BLaER1 treated with 17β-estradiol and CSF1 and Interleukin-3, amounts not matched to agents 10 nM and 100 nM (cell line): ENCODE results near the gene NTF3.

ENCODE experiments used
- H3K27ac ChIP-seq, 11 experiments: shearing (Covaris generic); formaldehyde crosslinking; 2 replicates each; pipeline ENCODE4 v1.8.1; 2022
- H3K27me3 ChIP-seq, 11 experiments: shearing (Covaris generic); formaldehyde crosslinking; 2 replicates each; pipeline ENCODE4 v1.8.1; 2022
- H3K36me3 ChIP-seq, 11 experiments: shearing (Covaris generic); formaldehyde crosslinking; 2 replicates each; pipeline ENCODE4 v1.8.1; 2022
- H3K4me1 ChIP-seq, 10 experiments: shearing (Covaris generic); formaldehyde crosslinking; 2 replicates each; pipeline ENCODE4 v1.8.1; 2022
- H3K4me2 ChIP-seq, 11 experiments: shearing (Covaris generic); formaldehyde crosslinking; 2 replicates each; pipeline ENCODE4 v1.8.1; 2022
- H3K4me3 ChIP-seq, 10 experiments: shearing (Covaris generic); formaldehyde crosslinking; 2 replicates each; pipeline ENCODE4 v1.8.1; 2022
- H3K9ac ChIP-seq, 11 experiments: shearing (Covaris generic); formaldehyde crosslinking; 2 replicates each; pipeline ENCODE4 v1.8.1; 2022
- H3K9me3 ChIP-seq, 11 experiments: shearing (Covaris generic); formaldehyde crosslinking; replicated peaks in 1 of 11; 2 replicates each; pipeline ENCODE4 v1.8.1; 2022
- H4K20me1 ChIP-seq, 11 experiments: shearing (Covaris generic); formaldehyde crosslinking; 2 replicates each; pipeline ENCODE4 v1.8.1; 2022
- Cebpa-rat ChIP-seq, 11 experiments: shearing (Covaris generic); IDR thresholded peaks; 2 replicates each; pipeline ENCODE4 v1.8.1; 2022

The NTF3 gene

DNA sequence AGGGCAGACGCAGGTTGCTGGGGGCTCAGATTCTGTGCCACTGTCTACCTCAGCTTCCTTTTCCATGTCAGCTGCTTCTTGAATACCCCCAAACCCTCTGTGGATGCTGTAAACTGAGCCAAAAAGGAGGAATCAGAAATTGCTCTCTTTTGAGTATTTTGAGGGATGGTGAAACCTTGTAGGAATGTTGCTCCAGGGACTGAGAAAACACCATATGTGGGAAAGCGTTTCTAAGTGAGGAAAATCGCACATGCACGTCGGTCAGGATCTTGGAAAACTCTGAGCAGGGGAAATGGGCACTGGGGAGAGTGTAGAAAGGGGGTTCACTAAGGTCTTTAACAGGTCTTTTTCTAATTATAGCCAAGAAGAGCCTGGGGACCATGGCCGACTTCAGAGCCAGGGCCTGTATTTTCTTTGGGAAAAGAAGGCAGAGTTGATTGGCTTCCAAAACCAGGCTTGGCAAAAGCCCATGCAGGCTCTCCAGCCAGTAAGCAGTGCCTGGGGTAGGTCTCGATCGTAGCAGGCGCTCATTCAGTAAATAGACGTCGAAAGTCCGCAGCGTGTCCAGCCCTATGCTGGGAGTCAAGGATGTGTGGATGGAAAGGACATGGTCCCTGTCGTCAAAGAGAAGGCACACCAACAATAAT lies 58.0 kb downstream of the NTF3 start:
- Histone ChIP-seq H3K9ac (no peak overlapping the region), H3K4me3 (no peak overlapping the region), H3K4me1 (no peaks in the 10 kb centered on the region), H4K20me1 (no peaks in the 10 kb centered on the region; a peak in 1 of 22 replicates), H3K27me3 (no peaks in the 10 kb centered on the region), H3K36me3 (no peaks in the 10 kb centered on the region), H3K4me2 (no peak overlapping the region), H3K27ac (no peak overlapping the region), H3K9me3 (no peaks in the 10 kb centered on the region)
- TF ChIP-seq Cebpa-rat (IDR thresholded peaks at IDR 0.05), result no peak

DNA sequence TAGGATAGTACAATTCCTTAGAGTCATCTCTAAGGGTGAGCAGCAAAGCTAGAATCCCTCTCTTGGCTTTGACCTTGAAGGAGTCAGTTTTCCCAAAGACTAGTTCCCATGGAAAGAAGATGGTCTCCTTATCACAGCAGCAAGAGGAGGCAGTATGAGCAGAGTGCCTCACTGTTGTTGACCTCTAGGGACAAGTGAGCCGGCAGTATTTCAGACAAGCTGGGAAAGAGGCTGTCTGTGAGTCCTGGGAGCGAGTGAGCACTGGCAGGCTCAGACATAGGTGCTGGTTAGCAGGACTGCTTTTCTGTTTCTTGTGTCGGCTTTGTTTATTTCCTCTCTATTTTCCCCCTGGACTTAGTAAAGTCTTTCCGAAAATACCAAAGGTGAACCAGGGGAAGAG lies 60.7 kb downstream of the NTF3 start:
- Histone ChIP-seq H3K36me3 (no peaks in the 10 kb centered on the region), H4K20me1 (no peaks in the 10 kb centered on the region; a peak in 1 of 22 replicates), H3K4me1 (no peaks in the 10 kb centered on the region), H3K9ac (no peak overlapping the region), H3K27ac (no peak overlapping the region), H3K4me2 (no peak overlapping the region), H3K9me3 (no peaks in the 10 kb centered on the region), H3K27me3 (no peaks in the 10 kb centered on the region), H3K4me3 (no peak overlapping the region)
- TF ChIP-seq Cebpa-rat (IDR thresholded peaks at IDR 0.05), result no peak

DNA sequence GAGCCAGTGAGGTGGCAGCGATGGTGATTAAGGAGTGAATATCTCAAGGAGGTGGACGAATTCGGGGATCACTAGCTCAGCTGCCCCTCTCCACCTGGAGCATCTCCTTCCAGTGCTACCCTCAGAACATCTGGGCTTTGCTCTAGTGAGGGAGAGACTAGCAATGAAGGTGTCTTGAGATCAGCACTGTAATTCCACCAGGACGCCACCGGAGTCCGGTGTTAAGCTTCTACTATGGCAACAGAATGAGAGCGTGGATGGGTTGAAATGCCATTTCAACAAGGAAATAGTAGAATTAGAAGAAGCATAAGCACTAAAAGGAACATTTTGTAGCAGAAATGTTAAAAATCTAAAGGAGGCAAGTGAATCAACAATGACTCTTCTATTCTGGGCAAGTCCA lies 61.1 kb downstream of the NTF3 start:
- Histone ChIP-seq H4K20me1 (no peaks in the 10 kb centered on the region; a peak in 1 of 22 replicates), H3K9ac (no peak overlapping the region), H3K9me3 (no peaks in the 10 kb centered on the region), H3K4me3 (no peak overlapping the region), H3K4me2 (no peak overlapping the region), H3K4me1 (no peaks in the 10 kb centered on the region), H3K27ac (no peak overlapping the region), H3K27me3 (no peaks in the 10 kb centered on the region), H3K36me3 (no peaks in the 10 kb centered on the region)
- TF ChIP-seq Cebpa-rat (IDR thresholded peaks at IDR 0.05), result no peak

DNA sequence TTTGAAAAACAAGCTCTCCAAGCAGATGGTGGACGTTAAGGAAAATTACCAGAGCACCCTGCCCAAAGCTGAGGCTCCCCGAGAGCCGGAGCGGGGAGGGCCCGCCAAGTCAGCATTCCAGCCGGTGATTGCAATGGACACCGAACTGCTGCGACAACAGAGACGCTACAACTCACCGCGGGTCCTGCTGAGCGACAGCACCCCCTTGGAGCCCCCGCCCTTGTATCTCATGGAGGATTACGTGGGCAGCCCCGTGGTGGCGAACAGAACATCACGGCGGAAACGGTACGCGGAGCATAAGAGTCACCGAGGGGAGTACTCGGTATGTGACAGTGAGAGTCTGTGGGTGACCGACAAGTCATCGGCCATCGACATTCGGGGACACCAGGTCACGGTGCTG lies 62.4 kb downstream of the NTF3 start:
- Histone ChIP-seq H3K4me1 (no peaks in the 10 kb centered on the region), H3K27me3 (no peaks in the 10 kb centered on the region), H3K9me3 (no peaks in the 10 kb centered on the region), H3K36me3 (no peaks in the 10 kb centered on the region), H3K4me3 (no peak overlapping the region), H4K20me1 (no peaks in the 10 kb centered on the region; a peak in 1 of 22 replicates), H3K27ac (no peak overlapping the region), H3K9ac (no peak overlapping the region), H3K4me2 (no peak overlapping the region)
- TF ChIP-seq Cebpa-rat (IDR thresholded peaks at IDR 0.05), result no peak

DNA sequence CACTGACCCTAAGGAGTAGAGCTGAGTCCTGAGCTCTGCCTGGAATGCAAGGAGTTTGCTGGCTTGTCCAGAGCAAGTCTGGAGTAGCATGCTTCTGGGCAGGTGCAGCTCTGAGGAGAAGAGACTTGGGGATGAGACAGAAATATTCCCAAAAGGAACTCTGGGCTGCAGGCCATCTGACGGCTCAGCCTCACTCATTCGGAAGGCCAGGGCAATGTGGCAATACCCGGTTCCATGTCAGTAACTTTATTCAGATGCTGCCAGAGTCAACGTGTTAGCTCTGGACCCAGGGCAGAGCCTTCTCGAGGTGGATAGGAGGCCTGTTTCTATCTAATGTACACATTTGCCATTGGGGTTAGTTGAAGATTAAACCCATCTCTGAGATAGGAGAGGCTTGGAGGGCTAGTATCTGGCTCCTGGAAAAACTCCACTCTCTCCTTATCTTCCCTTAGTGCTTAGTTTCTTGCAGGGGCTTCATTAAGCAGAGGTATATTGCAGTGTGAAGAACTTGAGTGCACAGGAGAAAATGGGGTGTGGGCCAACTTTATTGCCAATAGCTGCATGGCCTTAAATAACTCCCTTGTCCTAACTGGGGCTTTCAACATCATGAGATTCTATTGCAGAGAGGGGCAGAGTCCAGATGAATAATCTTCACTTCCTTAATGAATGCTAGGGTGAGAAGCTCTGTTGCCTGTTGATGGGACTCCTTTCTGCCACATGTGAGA lies 65.6 kb downstream of the NTF3 start:
- Histone ChIP-seq H3K4me1 (no peaks in the 10 kb centered on the region), H3K27me3 (no peaks in the 10 kb centered on the region), H3K4me2 (no peak overlapping the region), H3K9me3 (no peaks in the 10 kb centered on the region), H4K20me1 (no peaks in the 10 kb centered on the region), H3K27ac (no peak overlapping the region), H3K9ac (no peak overlapping the region), H3K4me3 (no peak overlapping the region), H3K36me3 (no peaks in the 10 kb centered on the region)
- TF ChIP-seq Cebpa-rat (IDR thresholded peaks at IDR 0.05), result no peak

DNA sequence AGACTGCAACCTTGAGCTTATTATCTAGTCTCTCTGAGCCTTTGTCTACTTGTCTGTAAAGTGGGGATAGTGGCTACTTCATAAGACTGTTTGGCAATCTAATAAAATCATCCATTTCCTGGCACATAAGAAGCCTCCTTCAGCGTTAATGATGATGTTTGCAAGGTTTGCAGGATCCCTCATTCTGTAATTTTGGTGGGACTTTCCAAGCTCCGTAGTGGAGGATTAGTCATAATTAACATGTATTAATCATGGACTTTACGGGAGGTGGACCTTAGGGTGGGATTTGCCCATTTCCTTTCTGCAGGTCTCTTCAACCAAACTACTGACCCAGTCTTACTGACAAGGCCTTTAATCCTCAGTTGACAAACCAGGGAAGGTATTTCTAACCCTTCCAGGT lies 66.2 kb downstream of the NTF3 start:
- H3K27ac ChIP-seq, result no peak overlapping the region
- H3K4me2 ChIP-seq, result no peak overlapping the region
- H3K9me3 ChIP-seq, result no peaks in the 10 kb centered on the region
- H3K27me3 ChIP-seq, result no peaks in the 10 kb centered on the region
- TF ChIP-seq Cebpa-rat (IDR thresholded peaks at IDR 0.05), result no peak
- H3K4me1 ChIP-seq, result no peaks in the 10 kb centered on the region
- no peak overlapping the region for H3K9ac ChIP-seq
- no peaks in the 10 kb centered on the region for H3K36me3 ChIP-seq
- no peaks in the 10 kb centered on the region for H4K20me1 ChIP-seq
- H3K4me3 ChIP-seq, result no peak overlapping the region

DNA sequence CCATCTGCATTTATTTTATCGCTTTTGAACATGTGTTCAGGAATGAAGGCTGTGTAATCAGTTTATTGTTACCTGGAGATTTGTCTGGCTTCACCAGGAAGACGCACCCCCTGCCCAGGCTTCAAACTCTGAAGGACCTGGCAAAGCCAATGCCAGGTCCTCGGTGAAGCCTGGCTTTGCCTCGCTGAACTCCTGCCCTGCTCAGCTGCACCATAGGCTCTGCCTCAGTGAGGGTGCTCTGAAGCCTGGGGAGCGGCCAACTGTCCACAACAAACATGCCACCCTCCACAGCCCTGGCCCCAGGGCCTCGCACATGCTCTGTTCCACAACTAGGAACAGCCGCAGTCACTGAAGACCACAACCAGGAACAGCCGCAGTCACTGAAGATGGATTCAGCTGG lies 66.9 kb downstream of the NTF3 start:
- Histone ChIP-seq H3K4me1 (no peaks in the 10 kb centered on the region), H3K27me3 (no peaks in the 10 kb centered on the region), H3K36me3 (no peaks in the 10 kb centered on the region), H3K9ac (no peak overlapping the region), H3K27ac (no peak overlapping the region), H3K4me3 (no peak overlapping the region), H3K4me2 (no peak overlapping the region), H4K20me1 (no peaks in the 10 kb centered on the region), H3K9me3 (no peaks in the 10 kb centered on the region)
- TF ChIP-seq Cebpa-rat (IDR thresholded peaks at IDR 0.05), result no peak

DNA sequence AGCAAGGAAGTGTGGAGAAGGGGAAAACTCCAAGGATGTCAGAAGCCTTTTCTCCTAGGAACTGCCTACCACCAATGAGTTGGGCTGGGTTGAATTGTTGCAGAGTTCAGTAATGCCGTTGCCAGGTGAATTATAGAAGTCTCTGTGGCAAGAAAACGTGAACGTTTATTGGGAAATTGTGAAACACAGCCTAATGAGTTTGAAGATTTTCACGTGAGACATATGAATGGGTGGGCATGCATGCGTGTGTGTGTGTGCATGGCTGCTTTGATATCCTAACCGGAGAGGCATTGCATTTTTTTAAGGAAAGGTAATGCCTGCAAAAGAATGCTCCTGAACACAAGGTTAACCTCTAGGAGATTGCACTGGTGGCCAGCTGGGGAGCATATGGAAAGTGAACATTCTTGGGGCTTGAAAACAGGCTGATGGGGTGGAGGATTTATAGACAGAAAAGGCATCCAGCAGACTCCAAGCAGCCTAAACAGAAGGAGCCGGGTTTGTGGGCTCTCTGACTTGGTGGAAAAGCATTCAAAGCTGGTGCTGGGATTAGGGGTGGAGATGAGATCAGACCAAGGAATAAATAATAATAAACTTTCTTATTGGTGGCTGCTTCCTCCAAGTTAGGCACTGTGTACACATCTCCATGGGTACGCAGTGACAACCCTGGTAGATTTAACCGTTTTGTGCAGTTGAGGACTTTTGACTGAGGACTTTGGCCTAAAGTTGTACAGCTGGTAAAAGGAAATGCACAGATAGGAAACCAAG lies 67.8 kb downstream of the NTF3 start:
- Histone ChIP-seq H3K9me3 (no peaks in the 10 kb centered on the region), H3K27me3 (no peaks in the 10 kb centered on the region), H3K36me3 (no peaks in the 10 kb centered on the region), H3K4me1 (no peaks in the 10 kb centered on the region), H3K4me3 (no peak overlapping the region), H3K27ac (no peak overlapping the region), H3K4me2 (no peak overlapping the region), H4K20me1 (no peaks in the 10 kb centered on the region), H3K9ac (no peak overlapping the region)
- no peak for TF ChIP-seq Cebpa-rat (IDR thresholded peaks at IDR 0.05)

DNA sequence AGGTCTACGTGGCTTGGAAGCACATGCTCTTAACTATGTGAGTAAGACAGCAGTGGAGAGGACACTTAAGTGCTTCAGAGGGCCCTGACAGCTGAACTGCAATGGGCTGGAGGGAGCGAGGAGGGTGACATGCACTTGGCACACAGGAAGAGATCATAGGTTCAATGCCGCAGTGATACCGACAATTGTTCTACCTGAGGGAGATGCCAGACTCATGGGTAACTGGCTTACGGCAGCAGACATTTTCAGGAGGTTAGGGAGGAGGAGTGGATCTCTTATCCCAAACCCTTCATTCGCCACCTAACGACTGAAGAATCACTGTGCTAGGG lies 68.4 kb downstream of the NTF3 start:
- H4K20me1 ChIP-seq, result no peaks in the 10 kb centered on the region
- H3K36me3 ChIP-seq, result no peaks in the 10 kb centered on the region
- no peak overlapping the region for H3K9ac ChIP-seq
- no peak overlapping the region for H3K27ac ChIP-seq
- no peaks in the 10 kb centered on the region for H3K27me3 ChIP-seq
- no peak overlapping the region for H3K4me2 ChIP-seq
- H3K4me3 ChIP-seq, result no peak overlapping the region
- H3K9me3 ChIP-seq, result no peaks in the 10 kb centered on the region
- no peaks in the 10 kb centered on the region for H3K4me1 ChIP-seq
- TF ChIP-seq Cebpa-rat (IDR thresholded peaks at IDR 0.05), result no peak

DNA sequence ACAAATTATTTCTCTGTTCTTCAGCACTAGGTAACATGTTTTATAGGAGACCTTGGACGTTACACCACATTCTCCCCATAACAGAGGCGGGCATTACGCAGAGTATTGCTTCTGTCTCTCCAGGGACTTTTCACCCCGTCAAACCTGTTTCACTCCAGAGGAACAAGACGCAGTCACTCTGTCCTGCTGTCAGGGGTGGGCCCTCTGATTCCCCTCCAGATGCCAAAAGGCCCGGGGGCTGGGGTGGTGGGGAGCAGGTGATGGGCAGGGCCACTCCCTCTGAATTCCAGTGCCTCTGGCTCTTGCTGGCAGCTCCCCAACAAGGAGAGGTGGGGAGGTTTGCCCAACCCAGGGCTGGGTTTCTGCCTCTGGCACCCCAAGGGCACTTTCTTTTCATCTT lies 71.9 kb downstream of the NTF3 start:
- no peaks in the 10 kb centered on the region for H3K36me3 ChIP-seq
- no peak overlapping the region for H3K4me3 ChIP-seq
- no peak overlapping the region for H3K9ac ChIP-seq
- peaks cover 0 to 9% (median 8%) of the 10 kb centered on the region in 10 experiments; a peak in 8 of 20 replicates for H3K4me1 ChIP-seq
- H3K27ac ChIP-seq, result no peak overlapping the region
- no peak overlapping the region for H3K4me2 ChIP-seq
- TF ChIP-seq Cebpa-rat (IDR thresholded peaks at IDR 0.05), result no peak
- no peaks in the 10 kb centered on the region for H3K9me3 ChIP-seq
- no peaks in the 10 kb centered on the region for H3K27me3 ChIP-seq
- H4K20me1 ChIP-seq, result no peaks in the 10 kb centered on the region
